Endothelial cell of umbilical vein (primary cell): ENCODE measurements around the gene REEP5. TPM values are rescaled to one million over a fixed set of nuclear protein-coding genes. Genes with fewer than 3 reads are reported as not detected.

Experiments
- BruUV-seq: library from RNA; stranded (reverse); fragments of 400-500 nt; replicated peaks from 2 replicates; lab custom pipeline; 2021; lab: Mats Ljungman, UMichigan
- CTCF ChIA-PET: fragments of 300-600, 350-600 bp; sonication (Branson Sonifier 250); formaldehyde crosslinking; loops from one replicate; lab custom pipeline; 2021; ENCODE audit warnings: antibody characterized with exemption, inconsistent platforms; lab: Charles Lee
- POLR2A ChIA-PET: fragments of 300-600, 350-600 bp; sonication (Branson Sonifier 250); formaldehyde crosslinking; loops from one replicate; lab custom pipeline; 2021; ENCODE audit warnings: antibody characterized with exemption, inconsistent platforms; lab: Charles Lee
- DNase-seq: peaks from one replicate; pipeline ENCODE4 v3.0.0-alpha.2; 2011; ENCODE audit warnings: low read depth, low spot score
- FAIRE-seq: peaks from 2 replicates; lab custom pipeline; 2011; peaks lifted over from hg19 to GRCh38; lab: Jason Lieb, UNC
- H2AFZ ChIP-seq: 2 replicates; pipeline ENCODE4 v1.6.0; 2012; ENCODE audit warnings: low read depth, low read length, control low read depth, inconsistent platforms
- H3K27ac ChIP-seq: 2 replicates; pipeline ENCODE4 v1.5.1; 2011; ENCODE audit warnings: low read depth, mild to moderate bottlenecking, control low read depth, low read length, moderate library complexity; ENCODE audit not compliant: insufficient read depth
- H3K27me3 ChIP-seq, 2 experiments: 2 replicates each; pipeline versions ENCODE4 v1.6.0 to v1.6.1; 2011; ENCODE audit warnings: low read length in 2 of 2, mixed read lengths in 1 of 2; ENCODE audit not compliant: control insufficient read depth in 2 of 2, insufficient read depth in 2 of 2
- H3K36me3 ChIP-seq, 2 experiments: 2 replicates in 1 of 2; 3 replicates in 1 of 2; pipeline ENCODE4 v1.5.1; 2011; ENCODE audit warnings: low read length in 2 of 2, mild to moderate bottlenecking in 1 of 2, moderate library complexity in 1 of 2; ENCODE audit not compliant: control insufficient read depth in 2 of 2, insufficient read depth in 2 of 2; ENCODE audit errors: extremely low read depth in 1 of 2
- H3K4me1 ChIP-seq: 3 replicates; pipeline ENCODE4 v1.5.1; 2011; ENCODE audit warnings: mild to moderate bottlenecking, low read length; ENCODE audit not compliant: control insufficient read depth, insufficient read depth; ENCODE audit errors: extremely low read depth
- H3K4me2 ChIP-seq: 2 replicates; pipeline ENCODE4 v1.6.1; 2011; ENCODE audit warnings: low read length, control low read depth, mixed read lengths; ENCODE audit not compliant: insufficient read depth
- H3K4me3 ChIP-seq, 3 experiments: fragments of 200-600 bp in 1 of 3; sonication (generic), shearing (Covaris generic) in 1 of 3; replicated peaks in 1 of 3; 2 replicates each; pipeline ENCODE4 v1.5.1; 2011 to 2016; ENCODE audit warnings: control low read depth in 3 of 3, low read length in 3 of 3, mild to moderate bottlenecking in 2 of 3, inconsistent platforms in 1 of 3, low read depth in 1 of 3, moderate library complexity in 1 of 3; ENCODE audit not compliant: insufficient read depth in 1 of 3
- H3K79me2 ChIP-seq: 2 replicates; pipeline ENCODE4 v1.6.0; 2012; ENCODE audit warnings: low read length, inconsistent platforms; ENCODE audit not compliant: control insufficient read depth, insufficient read depth
- H3K9ac ChIP-seq: replicated peaks from 2 replicates; pipeline ENCODE3; 2011; ENCODE audit warnings: low read length, control low read depth; ENCODE audit not compliant: insufficient read depth; ENCODE audit errors: extremely low read depth
- H3K9me1 ChIP-seq: replicated peaks from 3 replicates; pipeline ENCODE4 v1.6.0; 2011; ENCODE audit warnings: mild to moderate bottlenecking, low read length; ENCODE audit not compliant: control insufficient read depth, insufficient read depth; ENCODE audit errors: extremely low read depth
- H3K9me3 ChIP-seq: replicated peaks from 2 replicates; pipeline ENCODE4 v1.5.1; 2012; ENCODE audit warnings: low read length, inconsistent platforms; ENCODE audit not compliant: control insufficient read depth, insufficient read depth
- H4K20me1 ChIP-seq: replicated peaks from 2 replicates; pipeline ENCODE3; 2011; ENCODE audit warnings: mild to moderate bottlenecking, low read length; ENCODE audit not compliant: control insufficient read depth, insufficient read depth; ENCODE audit errors: extremely low read depth
- EZH2 ChIP-seq: IDR thresholded peaks from 2 replicates; pipeline ENCODE4 v1.6.1; 2012; ENCODE audit warnings: borderline replicate concordance, low read depth, mild to moderate bottlenecking, moderate library complexity, low read length, inconsistent platforms; ENCODE audit not compliant: severe bottlenecking
- FOS ChIP-seq: IDR thresholded peaks from 2 replicates; pipeline ENCODE4 v1.6.1; 2011; ENCODE audit warnings: mild to moderate bottlenecking, low read length, moderate library complexity, borderline replicate concordance; ENCODE audit not compliant: insufficient read depth
- GATA2 ChIP-seq: IDR thresholded peaks from 2 replicates; pipeline ENCODE4 v1.7.0; 2011; ENCODE audit warnings: low read depth, mild to moderate bottlenecking, moderate library complexity, mixed read lengths, low read length; ENCODE audit not compliant: insufficient read length, insufficient read depth
- JUN ChIP-seq: IDR thresholded peaks from 2 replicates; pipeline ENCODE4 v1.6.1; 2011; ENCODE audit warnings: borderline replicate concordance, low read depth; ENCODE audit not compliant: insufficient read length, insufficient read depth
- MYC ChIP-seq: IDR thresholded peaks from one replicate; pipeline ENCODE4 v1.6.1; 2011; ENCODE audit warnings: mild to moderate bottlenecking, low read depth, low read length
- POLR2A ChIP-seq: IDR thresholded peaks from 2 replicates; pipeline ENCODE4 v1.6.1; 2012; ENCODE audit warnings: low read depth, mild to moderate bottlenecking, control low read depth, low read length
- POLR2AphosphoS5 ChIP-seq: IDR thresholded peaks from 2 replicates; pipeline ENCODE4 v1.6.1; 2012; ENCODE audit warnings: low read depth, mild to moderate bottlenecking, control low read depth, low read length, moderate library complexity; ENCODE audit not compliant: insufficient read depth
- dilution Hi-C: fragments of 300-500 bp; cut with MboI; formaldehyde crosslinking; loops from one replicate; pipeline ENCODE4 v1.15.0; 2019; ENCODE audit warnings: low sequenced_read_pairs; ENCODE audit not compliant: extremely low pct_ligation_motif_present
- intact Hi-C: fragments of 100-400 bp; cut with micrococcal nuclease; formaldehyde crosslinking; loops from one replicate; pipeline ENCODE4 v1.10.0; 2022
- polyA plus RNA-seq, 4 experiments: library from polyadenylated mRNA; depleted of rRNA in 3 of 4; stranded (reverse) in 3 of 4; unstranded in 1 of 4; fragments of >200 nt; gene quantifications; 2 replicates each; pipeline versions ENCODE4 v1.2.1 to v1.2.3, GENCODE V29; 2011 to 2012; ENCODE audit warnings: missing spikeins in 1 of 4
- total RNA-seq: library from RNA; stranded (reverse); gene quantifications from 2 replicates; pipeline ENCODE4 v1.2.3, GENCODE V29; 2021
- TF ChIP-seq, protein P1 (sequence below), 2 donors: IDR thresholded peaks; 1 replicate in 1 of 2; 2 replicates in 1 of 2; pipeline ENCODE4 v1.5.1; 2011; ENCODE audit warnings: low read length in 2 of 2, mild to moderate bottlenecking in 2 of 2, moderate library complexity in 2 of 2, control low read depth in 1 of 2, inconsistent platforms in 1 of 2, low read depth in 1 of 2; ENCODE audit not compliant: insufficient read depth in 1 of 2; ENCODE audit errors: extremely low read depth in 1 of 2
- TF ChIP-seq, protein P2 (sequence below): IDR thresholded peaks from 2 replicates; pipeline ENCODE4 v1.6.1; 2011; ENCODE audit not compliant: insufficient read depth, insufficient read length

Gene REEP5
- total and polyA plus RNA-seq, 2 donors (not counting 3 experiments of a cell fraction or from before 2014, with no cell fraction given): 98.0 to 163 TPM

DNA sequence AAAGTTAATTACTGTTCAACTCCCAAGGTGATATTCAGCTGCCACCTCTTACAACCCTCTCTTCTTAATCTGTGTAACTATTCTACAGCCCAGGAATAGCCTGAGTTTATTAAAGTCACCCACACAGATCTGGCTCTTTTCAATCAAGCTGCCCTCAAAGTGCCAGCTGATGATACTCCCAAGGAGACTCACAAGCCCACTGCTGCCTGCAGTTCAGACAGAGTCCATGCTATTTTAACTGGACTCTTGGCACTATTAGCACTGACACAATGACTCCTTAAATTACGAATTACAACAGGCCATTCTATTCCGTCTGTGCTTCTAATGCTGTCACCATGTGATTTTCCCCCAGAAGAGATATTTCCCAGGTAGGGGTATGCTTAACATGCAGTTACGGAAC lies 26.3 kb downstream of the REEP5 start:
- TF ChIP-seq FOS (no peak), MYC (no peak), POLR2A (no peak), GATA2 (no peak), EZH2 (no peak), JUN (no peak), POLR2AphosphoS5 (no peak)
- TF ChIP-seq, protein P1, sequence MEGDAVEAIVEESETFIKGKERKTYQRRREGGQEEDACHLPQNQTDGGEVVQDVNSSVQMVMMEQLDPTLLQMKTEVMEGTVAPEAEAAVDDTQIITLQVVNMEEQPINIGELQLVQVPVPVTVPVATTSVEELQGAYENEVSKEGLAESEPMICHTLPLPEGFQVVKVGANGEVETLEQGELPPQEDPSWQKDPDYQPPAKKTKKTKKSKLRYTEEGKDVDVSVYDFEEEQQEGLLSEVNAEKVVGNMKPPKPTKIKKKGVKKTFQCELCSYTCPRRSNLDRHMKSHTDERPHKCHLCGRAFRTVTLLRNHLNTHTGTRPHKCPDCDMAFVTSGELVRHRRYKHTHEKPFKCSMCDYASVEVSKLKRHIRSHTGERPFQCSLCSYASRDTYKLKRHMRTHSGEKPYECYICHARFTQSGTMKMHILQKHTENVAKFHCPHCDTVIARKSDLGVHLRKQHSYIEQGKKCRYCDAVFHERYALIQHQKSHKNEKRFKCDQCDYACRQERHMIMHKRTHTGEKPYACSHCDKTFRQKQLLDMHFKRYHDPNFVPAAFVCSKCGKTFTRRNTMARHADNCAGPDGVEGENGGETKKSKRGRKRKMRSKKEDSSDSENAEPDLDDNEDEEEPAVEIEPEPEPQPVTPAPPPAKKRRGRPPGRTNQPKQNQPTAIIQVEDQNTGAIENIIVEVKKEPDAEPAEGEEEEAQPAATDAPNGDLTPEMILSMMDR (IDR thresholded peaks at IDR 0.05; ENCODE audit: extremely low read depth in 1 of 2, insufficient read depth in 1 of 2, low read depth in 1 of 2, low read length in 2 of 2): no peak
- TF ChIP-seq, protein P2, sequence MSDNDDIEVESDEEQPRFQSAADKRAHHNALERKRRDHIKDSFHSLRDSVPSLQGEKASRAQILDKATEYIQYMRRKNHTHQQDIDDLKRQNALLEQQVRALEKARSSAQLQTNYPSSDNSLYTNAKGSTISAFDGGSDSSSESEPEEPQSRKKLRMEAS: no peak
- FAIRE-seq (no peak), DNase-seq (no peak)
- ChIA-PET CTCF (interaction anchor here (1.0 to 2.8 kb wide), 4 partner anchors 9 to 25 kb away, joined by 3 to 7 read pairs (median 5); no protein-coding TSS in a partner anchor), POLR2A (no interaction called here)
- no peaks in the 10 kb centered on the region for H3K27me3 ChIP-seq
- no peaks in the 10 kb centered on the region for H3K9me3 ChIP-seq
- H3K36me3 ChIP-seq: peaks cover 7 to 9% of the 10 kb centered on the region in 2 experiments
- no peak overlapping the region for H3K27ac ChIP-seq
- no peaks in the 10 kb centered on the region for H4K20me1 ChIP-seq
- H3K79me2 ChIP-seq: peaks cover 29% of the 10 kb centered on the region
- H3K9ac ChIP-seq: no peak overlapping the region
- intact Hi-C loops (no loop called here), dilution Hi-C loops (no loop called here)
- no peak overlapping the region for H3K4me3 ChIP-seq
- H3K4me1 ChIP-seq: no peaks in the 10 kb centered on the region
- no peak overlapping the region for H3K4me2 ChIP-seq
- no peaks in the 10 kb centered on the region for H3K9me1 ChIP-seq
- BruUV-seq: no TSS peak
- H2AFZ ChIP-seq: no peak overlapping the region
